Measurements from ENCODE around the gene VWA3B.

- no peak for TF ChIP-seq CTCF (conservative IDR thresholded peaks at IDR 0.05; ENCODE audit: low read depth, low read length)
- no peak for TF ChIP-seq SMC3 (IDR thresholded peaks at IDR 0.05; ENCODE audit: low read depth, low read length)
- no peak for TF ChIP-seq MAZ (IDR thresholded peaks at IDR 0.05; ENCODE audit: borderline replicate concordance, low read depth, low read length)
- TF ChIP-seq BHLHE40 (IDR thresholded peaks at IDR 0.05; ENCODE audit: low read depth, low read length): no peak
- no peak for TF ChIP-seq FOS (IDR thresholded peaks at IDR 0.05; ENCODE audit: low read depth, low read length)
Observed at GRCh38 chr2:98108110-98108509, 21.1 kb downstream of the VWA3B start.

Measured in IMR-90 (cell line).